ENCODE data around the gene LRRC7.

The LRRC7 gene

DNA sequence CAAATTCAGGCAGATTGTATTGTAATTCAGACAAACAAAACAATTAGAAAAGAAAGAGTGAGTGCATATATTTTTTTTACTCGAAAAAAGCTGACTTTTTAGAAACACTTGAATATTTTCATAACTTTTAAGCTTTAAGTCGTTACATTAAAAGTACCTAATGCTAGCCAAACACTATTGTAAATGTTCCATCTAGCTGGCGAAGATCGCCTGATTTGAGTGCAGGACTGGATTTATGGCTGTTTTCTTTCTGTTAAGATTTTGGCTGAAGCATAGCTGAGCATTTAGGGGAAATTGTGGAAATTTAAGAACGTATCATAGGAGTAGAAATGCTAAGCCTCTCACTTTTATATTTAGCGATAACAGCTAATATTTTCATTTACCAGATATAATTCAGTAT, 24.6 kb downstream of the LRRC7 start:
- DNase-seq = no peak

GRCh38 chr1:69595486-69595885, 27.8 kb downstream of the LRRC7 start:
- no peak for DNase-seq

GRCh38 chr1:69611316-69611715, 43.6 kb downstream of the LRRC7 start:
- no peak for DNase-seq

GRCh38 chr1:69613414-69613813, 45.7 kb downstream of the LRRC7 start:
- DNase-seq = no peak

GRCh38 chr1:69638673-69639072, 71.0 kb downstream of the LRRC7 start:
- no peak for DNase-seq

- no peak for DNase-seq
Measured at GRCh38 chr1:69639159-69639558, 71.4 kb downstream of the LRRC7 start.

- DNase-seq = no peak
Measured at GRCh38 chr1:69643266-69643665, 75.5 kb downstream of the LRRC7 start.

DNA sequence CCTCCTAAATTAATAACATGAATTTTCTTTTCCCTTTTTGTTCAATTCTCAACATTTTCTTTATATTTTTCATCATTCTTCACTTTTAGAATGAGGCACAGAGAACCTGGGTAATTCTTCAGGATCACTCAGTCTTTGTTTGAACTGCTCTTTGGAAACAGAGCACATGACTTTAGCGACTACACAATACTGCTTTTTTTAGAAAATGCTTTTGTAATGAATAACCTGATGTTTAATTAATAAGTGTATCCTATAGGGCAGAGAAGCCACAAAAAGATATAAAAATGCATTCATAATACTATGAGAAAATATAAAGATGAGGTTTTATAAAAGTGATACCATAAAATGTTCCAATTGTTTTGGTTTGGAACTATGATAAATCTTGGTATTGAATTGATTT, 77.8 kb downstream of the LRRC7 start:
- no peak for DNase-seq

DNA sequence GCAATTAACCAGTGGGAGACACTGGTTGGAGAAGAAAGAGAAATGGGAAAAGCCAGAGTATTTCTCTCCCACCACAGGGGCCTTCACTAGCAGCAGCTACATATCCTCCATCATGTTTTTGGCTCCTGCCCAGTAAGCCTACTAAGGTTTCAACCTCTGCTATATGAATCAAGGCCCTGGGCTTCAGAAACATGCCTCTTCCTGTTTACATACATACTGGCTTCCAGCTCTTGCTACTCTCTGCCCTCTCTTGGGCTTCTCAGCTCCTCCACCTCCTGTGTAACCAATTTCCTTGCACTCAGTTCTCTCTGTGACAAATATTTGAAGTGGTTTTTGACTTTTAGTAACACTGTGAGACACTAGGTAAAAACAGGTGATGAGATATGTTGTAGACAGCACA, 80.8 kb downstream of the LRRC7 start:
- no peak for DNase-seq

DNA sequence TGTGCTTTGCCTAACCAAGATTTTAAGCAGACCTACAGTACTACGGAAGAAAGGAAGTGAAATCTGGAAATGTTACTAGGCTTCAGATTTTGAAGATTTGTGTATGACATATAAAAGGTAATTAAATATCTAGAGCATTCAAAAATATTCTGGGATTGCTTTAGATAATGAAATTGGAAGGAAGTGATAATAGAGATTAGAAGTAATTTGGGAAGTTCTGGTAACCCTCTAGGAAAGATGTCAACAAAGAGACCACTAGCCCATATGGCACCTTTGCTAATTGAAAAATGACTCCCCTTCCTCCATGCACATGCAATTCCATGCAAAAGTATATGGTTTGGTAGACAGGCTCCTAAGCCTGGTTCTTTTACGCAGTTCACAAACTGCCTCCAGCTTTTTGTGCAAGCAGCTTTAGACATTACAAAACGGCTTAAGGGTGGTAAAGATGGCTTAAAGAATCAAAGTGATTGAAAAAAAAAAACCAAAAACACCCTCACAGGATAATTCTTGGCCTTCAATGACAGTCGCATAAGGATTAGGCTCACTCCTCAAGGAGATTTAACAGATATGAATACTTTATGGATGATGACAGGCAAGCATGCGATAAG, 81.8 kb downstream of the LRRC7 start:
- no peak for DNase-seq

DNA sequence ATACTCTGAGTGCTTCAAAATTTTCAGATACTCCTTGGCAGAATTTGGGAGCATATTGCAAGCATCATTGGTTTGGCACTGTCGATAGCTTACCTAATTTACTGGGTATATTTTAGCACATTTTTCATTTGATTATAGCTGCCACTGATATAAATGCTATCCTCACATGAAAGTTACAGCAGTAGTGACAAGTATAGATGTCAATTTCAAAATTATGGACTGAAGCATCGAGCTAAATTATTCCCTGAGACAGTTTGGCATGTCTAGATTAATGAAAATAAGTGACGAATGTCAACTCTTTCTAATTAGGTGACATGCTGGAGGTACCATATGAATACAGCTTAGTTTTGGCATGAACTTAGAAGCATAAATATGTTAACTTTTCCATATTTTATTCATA, 83.1 kb downstream of the LRRC7 start:
- no peak for DNase-seq

DNA sequence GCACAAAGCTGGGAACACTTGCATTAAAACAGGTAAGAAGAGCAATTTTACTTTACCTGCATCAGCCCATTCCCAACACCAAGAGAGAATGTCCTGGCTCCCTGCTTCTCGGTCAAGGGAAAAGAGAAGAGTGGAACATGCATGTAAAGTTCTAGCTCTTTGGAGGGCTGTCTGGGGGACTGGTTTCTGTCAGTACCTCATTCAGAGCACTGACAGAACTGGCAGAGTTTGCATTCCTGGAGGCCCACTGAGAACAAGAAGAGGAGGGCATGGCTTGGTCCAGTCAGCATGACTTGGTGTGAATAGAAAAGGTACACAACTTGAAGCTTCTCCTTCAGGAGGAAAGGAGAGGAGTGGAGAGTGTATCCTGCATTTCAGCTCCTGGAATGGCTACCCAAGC, 83.9 kb downstream of the LRRC7 start:
- DNase-seq = no peak

DNA sequence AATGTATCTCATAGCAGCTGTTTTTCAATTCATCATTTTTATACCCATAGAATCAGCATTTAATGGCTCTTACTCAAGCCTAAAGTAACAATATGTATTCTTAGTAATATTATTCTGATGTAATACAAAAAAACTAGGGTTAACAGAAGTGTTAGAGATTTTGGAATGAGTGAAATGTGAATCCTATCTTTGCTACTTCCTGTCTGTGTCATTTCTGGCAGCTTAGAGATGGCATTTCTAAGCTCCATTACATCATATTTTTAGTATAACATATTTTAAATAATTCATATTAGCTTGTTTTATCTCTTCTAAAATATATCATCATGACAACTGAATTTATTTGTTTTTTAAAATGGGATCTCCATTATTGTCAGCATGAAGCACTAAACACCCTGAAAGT, 90.2 kb downstream of the LRRC7 start:
- no peak for DNase-seq

- no peak for DNase-seq
Measured at GRCh38 chr1:69661686-69662085, 94.0 kb downstream of the LRRC7 start.

GRCh38 chr1:69662321-69662720, 94.6 kb downstream of the LRRC7 start:
- DNase-seq = no peak

- DNase-seq = no peak
Measured at GRCh38 chr1:69671363-69672010, 103.8 kb downstream of the LRRC7 start.

DNA sequence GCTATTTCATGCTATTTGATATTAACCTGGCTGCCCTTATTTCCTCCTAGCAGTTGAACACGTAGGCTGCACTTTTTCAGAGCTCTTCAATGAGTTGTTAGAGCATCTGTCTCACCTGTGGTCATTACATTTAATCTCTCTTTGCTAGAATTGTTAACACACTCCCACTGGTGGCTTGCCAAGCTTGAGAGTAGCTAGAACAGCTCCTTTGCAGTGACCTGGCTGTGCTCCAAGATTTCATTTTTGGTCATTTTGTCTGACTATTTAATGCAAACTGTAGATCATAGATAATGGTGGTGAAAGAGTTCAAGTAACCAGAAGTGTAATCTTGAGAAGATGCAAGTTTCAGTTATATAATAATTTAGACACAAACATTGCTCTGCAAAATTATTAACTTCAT, 105.6 kb downstream of the LRRC7 start:
- no peak for DNase-seq

DNA sequence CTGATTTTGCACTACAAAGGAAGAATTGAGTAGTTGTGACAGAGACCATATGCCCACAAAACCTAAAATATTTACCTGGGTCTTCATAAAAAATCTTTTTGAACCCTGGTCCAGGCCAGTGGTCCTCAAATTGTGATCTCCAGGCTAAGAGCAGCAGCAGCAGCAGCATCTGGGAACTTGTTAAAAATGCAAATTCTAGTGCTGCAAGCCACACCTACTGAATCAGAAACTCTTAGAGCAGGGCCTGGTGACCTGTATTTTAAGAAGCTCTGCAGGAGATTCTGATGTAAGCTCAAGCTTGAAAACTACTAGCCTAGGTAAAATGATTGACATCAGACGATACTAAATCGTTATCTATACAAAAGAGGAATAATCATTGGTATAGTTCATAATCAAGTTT, 112.2 kb downstream of the LRRC7 start:
- DNase-seq = no peak

DNA sequence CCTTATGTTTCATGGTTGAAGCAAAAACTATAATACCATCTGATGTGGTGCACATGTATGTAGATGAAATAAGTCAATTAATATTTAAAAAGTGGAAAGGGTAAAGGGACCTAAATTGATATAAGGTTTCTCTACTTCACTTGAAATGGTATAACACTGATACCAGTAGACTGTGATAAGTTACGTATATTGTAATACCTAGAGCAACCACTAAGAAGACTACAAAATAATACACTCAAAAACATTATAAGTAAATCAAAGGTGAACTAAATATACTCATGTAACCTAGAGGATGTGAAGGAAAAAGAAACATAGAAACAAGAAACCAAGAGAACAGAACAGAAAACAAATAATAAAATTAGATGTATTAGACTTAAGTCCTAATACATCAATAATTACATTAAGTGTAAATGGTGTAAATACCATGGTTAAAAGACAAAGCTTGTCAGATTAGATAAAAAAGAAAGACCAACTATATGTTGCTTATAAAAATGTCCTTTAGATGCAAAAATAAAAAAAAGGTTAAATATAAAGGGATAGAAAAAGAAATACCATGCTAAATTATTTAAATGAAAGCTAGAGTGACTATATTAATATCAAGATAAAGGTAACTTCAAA, 118.8 kb downstream of the LRRC7 start:
- no peak for DNase-seq

- no peak for DNase-seq
Measured at GRCh38 chr1:69688193-69688592, 120.5 kb downstream of the LRRC7 start.

- no peak for DNase-seq
Measured at GRCh38 chr1:69691179-69691578, 123.5 kb downstream of the LRRC7 start.

- DNase-seq = no peak
Measured at GRCh38 chr1:69693921-69694675, 126.4 kb downstream of the LRRC7 start.

DNA sequence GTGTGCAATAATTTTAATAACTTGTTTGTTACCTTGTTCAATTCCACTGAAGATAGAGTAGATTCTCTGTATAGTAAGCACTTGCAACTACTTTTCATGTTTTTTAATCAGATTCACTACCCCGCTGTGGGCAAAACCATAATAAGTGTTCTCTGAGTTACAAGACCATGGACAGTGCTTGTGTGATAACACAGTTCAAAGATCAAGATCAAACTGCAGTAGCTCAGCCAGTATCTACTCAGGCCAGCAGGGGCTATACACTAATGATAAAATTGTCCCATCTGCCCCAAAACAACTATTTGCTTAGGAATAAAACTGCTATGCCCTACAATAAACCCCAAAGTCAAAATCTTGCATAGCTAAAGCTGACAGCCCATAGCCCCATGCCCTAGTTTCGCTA, 129.6 kb downstream of the LRRC7 start:
- no peak for DNase-seq

DNA sequence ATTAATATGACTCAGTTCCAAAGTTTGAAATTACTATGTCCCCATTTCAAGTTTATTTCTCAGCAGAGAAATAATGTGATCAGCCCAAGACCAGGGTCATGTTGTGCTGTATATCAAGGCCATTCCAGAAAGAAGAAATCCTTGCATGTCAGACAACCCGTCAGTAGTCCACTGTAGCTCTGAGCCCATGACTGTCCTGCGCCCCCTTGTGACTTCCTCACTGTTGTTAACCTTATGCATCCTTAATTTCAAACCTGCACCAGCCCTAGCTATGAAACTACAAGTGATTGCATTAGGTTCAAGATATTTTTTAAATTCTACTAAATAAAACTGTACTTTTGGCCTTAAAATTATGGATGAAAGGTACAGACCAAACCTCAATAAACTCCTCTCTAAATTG, 133.0 kb downstream of the LRRC7 start:
- no peak for DNase-seq
